ENCODE data around the gene MRPL21.

- no peak for TF ChIP-seq POLR2A (IDR thresholded peaks at IDR 0.05)
- no peak for TF ChIP-seq CTCF (IDR thresholded peaks at IDR 0.05)
- no peak for TF ChIP-seq EP300 (IDR thresholded peaks at IDR 0.05)
- TF ChIP-seq POLR2AphosphoS5 (IDR thresholded peaks at IDR 0.05) = no peak
Measured at GRCh38 chr11:68863553-68864265, 39.9 kb downstream of the MRPL21 start.

Measured in upper lobe of left lung (tissue), 4 donors.